IMR-90 (cell line): ENCODE results near the gene CIDEC. TPM values are rescaled to one million over a fixed set of nuclear protein-coding genes. Genes with fewer than 3 reads are reported as not detected.
"Not testable (repeated sequence)": the region's sequence is repeated elsewhere in the genome, so short reads cannot be mapped to it uniquely, and the experiment has no call there.

ENCODE experiments used
- ATAC-seq: fragments of 200-7000 bp; cut with Tn5 transposase; 2 replicates; pipeline ENCODE4 v1.9.1; 2020; ENCODE audit warnings: low read depth, mild to moderate bottlenecking, moderate library complexity
- BruUV-seq: library from RNA; stranded (reverse); fragments of 400-500 nt; replicated peaks from 2 replicates; lab custom pipeline; 2021; lab: Mats Ljungman, UMichigan
- CTCF ChIA-PET: fragments of 300-600 bp; formaldehyde crosslinking; extraction: SDS; loops from one replicate; lab custom pipeline; 2021; ENCODE audit warnings: antibody characterized with exemption; lab: Yijun Ruan, JAX
- POLR2A ChIA-PET: fragments of 300-600 bp; sonication (Branson Sonifier 250); formaldehyde crosslinking; loops from one replicate; lab custom pipeline; 2022; ENCODE audit warnings: antibody characterized with exemption; ENCODE audit not compliant: unreplicated experiment; lab: Charles Lee
- DNase-seq: peaks from one replicate; pipeline ENCODE4 v3.0.0; 2013
- H2AFZ ChIP-seq: replicated peaks from 2 replicates; pipeline ENCODE3; 2013; ENCODE audit warnings: low read length, mild to moderate bottlenecking; ENCODE audit not compliant: poor library complexity
- H2AK5ac ChIP-seq: 2 replicates; pipeline ENCODE4 v1.6.1; 2013; ENCODE audit warnings: low read depth, low read length, inconsistent platforms
- H2AK9ac ChIP-seq: replicated peaks from 2 replicates; pipeline ENCODE3; 2013; ENCODE audit warnings: mild to moderate bottlenecking, low read depth, low read length, moderate library complexity; ENCODE audit not compliant: poor library complexity
- H2BK120ac ChIP-seq: 2 replicates; pipeline ENCODE4 v1.6.1; 2013; ENCODE audit warnings: low read depth, low read length, inconsistent platforms
- H2BK15ac ChIP-seq: 3 replicates; pipeline ENCODE4 v1.6.1; 2013; ENCODE audit warnings: low read depth, low read length, inconsistent platforms
- H2BK20ac ChIP-seq: 2 replicates; pipeline ENCODE4 v1.6.1; 2013; ENCODE audit warnings: low read depth, mild to moderate bottlenecking, inconsistent platforms, low read length, moderate library complexity
- H2BK5ac ChIP-seq: 2 replicates; pipeline ENCODE4 v1.6.1; 2013; ENCODE audit warnings: mild to moderate bottlenecking, low read depth, low read length, inconsistent platforms; ENCODE audit not compliant: poor library complexity, severe bottlenecking
- H3K14ac ChIP-seq: replicated peaks from 2 replicates; pipeline ENCODE4 v1.6.1; 2013; ENCODE audit warnings: low read depth, low read length, inconsistent platforms
- H3K18ac ChIP-seq: 2 replicates; pipeline ENCODE4 v1.6.1; 2013; ENCODE audit warnings: low read depth, low read length, control low read depth
- H3K23ac ChIP-seq: 2 replicates; pipeline ENCODE4 v1.6.1; 2013; ENCODE audit warnings: low read depth, low read length, inconsistent platforms
- H3K27ac ChIP-seq: 2 replicates; pipeline ENCODE4 v1.5.1; 2013; ENCODE audit warnings: mild to moderate bottlenecking, control low read depth, low read length; ENCODE audit not compliant: insufficient read depth
- H3K27me3 ChIP-seq: 2 replicates; pipeline ENCODE4 v1.6.1; 2013; ENCODE audit warnings: low read length; ENCODE audit not compliant: control insufficient read depth, insufficient read depth
- H3K36me3 ChIP-seq: 2 replicates; pipeline ENCODE4 v1.6.1; 2013; ENCODE audit warnings: low read length, mixed read lengths; ENCODE audit not compliant: control insufficient read depth, insufficient read depth
- H3K4ac ChIP-seq: 2 replicates; pipeline ENCODE4 v1.6.1; 2013; ENCODE audit warnings: low read depth, low read length, inconsistent platforms
- H3K4me1 ChIP-seq: 2 replicates; pipeline ENCODE4 v1.6.1; 2013; ENCODE audit warnings: low read length, mixed read lengths; ENCODE audit not compliant: control insufficient read depth, insufficient read depth
- H3K4me2 ChIP-seq: 2 replicates; pipeline ENCODE4 v1.6.1; 2013; ENCODE audit warnings: low read depth, mild to moderate bottlenecking, control low read depth, low read length, moderate library complexity
- H3K4me3 ChIP-seq: 2 replicates; pipeline ENCODE4 v1.5.1; 2013; ENCODE audit warnings: low read depth, mild to moderate bottlenecking, control low read depth, low read length, moderate library complexity; ENCODE audit not compliant: insufficient read depth
- H3K56ac ChIP-seq: 2 replicates; pipeline ENCODE4 v1.6.1; 2013; ENCODE audit warnings: low read length, inconsistent platforms; ENCODE audit not compliant: insufficient read depth; ENCODE audit errors: extremely low read depth
- H3K79me1 ChIP-seq, 2 experiments: 2 replicates each; pipeline ENCODE4 v1.6.1; 2013; ENCODE audit warnings: low read length in 2 of 2, inconsistent platforms in 1 of 2, low read depth in 1 of 2
- H3K9ac ChIP-seq: 2 replicates; pipeline ENCODE4 v1.6.1; 2013; ENCODE audit warnings: low read depth, low read length, control low read depth
- H3K9me1 ChIP-seq: 2 replicates; pipeline ENCODE4 v1.6.1; 2013; ENCODE audit warnings: low read length, inconsistent platforms; ENCODE audit not compliant: insufficient read depth
- H3K9me3 ChIP-seq: 2 replicates; pipeline ENCODE4 v1.6.1; 2013; ENCODE audit warnings: low read length; ENCODE audit not compliant: control insufficient read depth, insufficient read depth
- H4K20me1 ChIP-seq: 2 replicates; pipeline ENCODE4 v1.6.1; 2013; ENCODE audit warnings: low read length, inconsistent platforms; ENCODE audit not compliant: insufficient read depth
- H4K5ac ChIP-seq: 2 replicates; pipeline ENCODE4 v1.6.1; 2013; ENCODE audit warnings: mild to moderate bottlenecking, low read depth, low read length, control low read depth
- H4K8ac ChIP-seq, 2 experiments: 2 replicates each; pipeline ENCODE4 v1.6.1; 2013; ENCODE audit warnings: low read depth in 2 of 2, low read length in 2 of 2, control low read depth in 1 of 2, inconsistent platforms in 1 of 2
- H4K91ac ChIP-seq: 2 replicates; pipeline ENCODE4 v1.6.1; 2013; ENCODE audit warnings: low read depth, low read length, inconsistent platforms; ENCODE audit not compliant: insufficient read depth
- CEBPB ChIP-seq: IDR thresholded peaks from 2 replicates; pipeline ENCODE4 v1.6.1; 2012; ENCODE audit warnings: low read depth, low read length, improper control_type of control experiment
- POLR2A ChIP-seq: IDR thresholded peaks from 2 replicates; pipeline ENCODE4 v1.6.1; 2012; ENCODE audit warnings: mild to moderate bottlenecking, low read depth, low read length
- SMC3 ChIP-seq: fragments of 150-350 bp; IDR thresholded peaks from 2 replicates; pipeline ENCODE4 v1.6.1; 2016; ENCODE audit warnings: low read depth, mild to moderate bottlenecking, antibody characterized with exemption, low read length, moderate library complexity
- WGBS, 2 experiments: methylation state at CpG; one replicate each; pipeline versions ENCODE4 v1.1.5 to v1.1.7; 2013; ENCODE audit warnings: missing lambda C conversion rate in 2 of 2; ENCODE audit not compliant: insufficient read length in 1 of 2; ENCODE audit errors: extremely low coverage in 2 of 2; 5-methylcytosine and 5-hydroxymethylcytosine counted together
- dilution Hi-C: fragments of 300-500 bp; cut with HindIII; formaldehyde crosslinking; loops from one replicate; pipeline ENCODE4 v1.14.3; 2018; ENCODE audit warnings: low sequenced_read_pairs; ENCODE audit not compliant: unreplicated experiment
- in situ Hi-C: fragments of 300-500 bp; cut with MboI; formaldehyde crosslinking; loops from 3 replicates; pipeline ENCODE4 v1.14.3; 2019; ENCODE audit warnings: low sequenced_read_pairs, inconsistent platforms, mixed read lengths
- intact Hi-C: fragments of 100-400 bp; cut with micrococcal nuclease; formaldehyde crosslinking; loops from 2 replicates; pipeline ENCODE4 v1.10.0; 2022
- polyA plus RNA-seq, 3 experiments: library from polyadenylated mRNA; depleted of rRNA; stranded (reverse); fragments of >200 nt; gene quantifications; 2 replicates each; pipeline ENCODE4 v1.2.3, GENCODE V29; 2012; ENCODE audit warnings: low replicate concordance in 1 of 3
- total RNA-seq: library from RNA; depleted of rRNA; stranded (reverse); fragments of >200 nt; gene quantifications from 2 replicates; pipeline ENCODE4 v1.2.3, GENCODE V29; 2012

Gene CIDEC
- total and polyA plus RNA-seq, 2 of the 4 experiments (the other 2 are of a cell fraction) = 0.09 TPM; not detected in 1

DNA sequence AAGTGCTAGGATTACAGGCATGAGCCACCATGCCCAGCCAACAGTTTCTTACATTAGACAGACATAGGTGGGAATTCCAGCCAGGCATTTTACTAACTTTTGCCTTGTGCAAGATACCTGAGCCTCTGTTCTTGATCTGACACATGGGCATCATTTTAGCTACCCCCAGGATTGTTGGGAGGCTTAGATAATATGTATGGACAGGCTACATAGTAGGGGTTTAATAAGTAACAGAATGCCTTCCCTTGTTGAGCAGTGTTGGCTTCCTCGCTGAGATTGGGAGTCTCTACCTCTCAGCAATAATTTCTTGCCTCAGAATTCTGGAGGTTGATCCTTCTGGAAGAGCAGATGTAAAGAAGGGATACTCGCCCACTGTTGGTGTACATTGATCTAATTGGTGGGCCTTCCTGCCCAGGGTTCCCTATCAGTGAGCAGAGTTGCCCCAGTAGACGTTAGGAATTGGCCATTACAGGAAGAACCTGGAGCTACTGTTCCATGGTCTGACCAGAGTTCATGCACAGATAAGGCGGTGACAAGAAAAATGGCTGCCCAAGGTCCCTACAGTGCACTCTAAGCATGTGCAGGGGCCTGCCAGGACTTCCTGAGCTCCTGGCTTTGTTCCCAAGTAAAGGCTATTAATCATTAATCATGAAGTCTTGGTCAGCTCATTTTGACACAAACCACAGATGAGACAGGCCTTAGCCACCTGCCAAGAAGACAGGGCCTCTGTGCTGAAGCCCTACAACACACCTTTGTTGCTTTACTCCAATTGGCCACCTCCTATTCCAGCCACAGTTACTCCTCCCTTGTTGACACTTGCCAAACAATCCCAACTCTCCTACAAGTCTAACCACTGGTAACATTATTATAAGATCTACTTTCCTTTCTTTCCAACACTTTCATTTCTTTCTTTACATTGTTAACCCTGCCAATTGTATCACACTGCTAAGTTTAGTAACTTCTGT is 17.6 kb upstream of the CIDEC start (continued):
- TF ChIP-seq SMC3 = no peak
- TF ChIP-seq POLR2A = no peak

DNA sequence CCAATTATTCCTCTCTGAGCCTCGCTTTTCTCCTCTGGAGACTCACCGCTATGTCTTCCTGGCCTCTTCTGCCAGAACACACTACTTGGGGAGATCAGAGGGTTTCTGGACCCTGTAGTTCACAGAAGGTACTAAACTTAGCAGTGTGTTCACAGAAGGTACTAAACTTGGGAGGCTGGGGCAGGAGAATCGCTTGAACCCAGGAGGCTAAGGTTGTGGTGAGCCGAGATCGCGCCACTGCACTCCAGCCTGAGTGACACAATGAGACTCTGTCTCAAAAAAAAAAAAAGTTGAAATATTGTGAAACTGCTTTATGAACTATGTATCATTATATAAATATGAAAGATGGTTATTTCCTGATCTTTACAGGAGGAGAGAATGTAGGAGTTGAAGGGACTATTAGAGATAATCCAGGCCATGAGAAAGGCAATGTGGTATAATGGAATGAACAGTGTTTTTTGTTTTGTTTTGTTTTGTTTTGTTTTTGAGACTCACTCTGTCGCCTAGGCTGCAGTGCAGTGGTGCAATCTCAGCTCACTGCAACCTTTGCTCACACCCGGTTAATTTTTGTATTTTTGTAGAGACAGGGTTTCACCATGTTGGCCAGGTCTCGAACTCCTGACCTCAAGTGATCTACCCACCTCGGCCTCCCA is 16.8 kb upstream of the CIDEC start:
- POLR2A ChIA-PET, BruUV-seq: not testable (repeated sequence)

DNA sequence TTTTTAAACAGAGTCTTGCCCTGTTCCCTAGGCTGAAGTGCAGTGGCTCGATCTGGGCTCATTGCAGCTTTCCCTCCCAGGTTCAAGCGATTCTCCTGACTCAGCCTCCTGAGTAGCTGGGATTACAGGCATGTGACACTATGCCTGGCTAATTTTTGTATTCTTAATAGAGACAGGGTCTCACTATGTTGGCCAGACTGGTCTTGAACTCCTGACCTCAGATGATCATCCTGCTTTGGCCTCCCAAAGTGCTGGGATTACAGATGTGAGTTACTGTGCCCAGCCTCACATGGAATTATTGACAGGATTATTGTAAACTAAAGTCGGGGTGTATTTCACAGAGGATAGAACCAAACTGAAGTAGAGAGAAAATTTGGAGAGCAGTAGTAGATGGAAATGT is 15.7 kb upstream of the CIDEC start:
- H3K79me1 ChIP-seq = peaks cover 26 to 58% of the 10 kb centered on the region in 2 experiments
- H3K4ac ChIP-seq, dilution Hi-C loops, BruUV-seq, H2BK15ac ChIP-seq, H3K27me3 ChIP-seq, DNase-seq, H4K91ac ChIP-seq, H3K4me3 ChIP-seq, CTCF ChIA-PET, H2AK5ac ChIP-seq, H3K56ac ChIP-seq, H3K9me3 ChIP-seq, H4K8ac ChIP-seq, H2AFZ ChIP-seq, H3K4me2 ChIP-seq, H4K20me1 ChIP-seq, ATAC-seq, H2BK5ac ChIP-seq, H2BK120ac ChIP-seq, H3K14ac ChIP-seq, H2BK20ac ChIP-seq, H2AK9ac ChIP-seq, H3K23ac ChIP-seq, H4K5ac ChIP-seq, H3K4me1 ChIP-seq, in situ Hi-C loops, H3K27ac ChIP-seq, POLR2A ChIA-PET, H3K18ac ChIP-seq, H3K9ac ChIP-seq, intact Hi-C loops: not testable (repeated sequence)
- peaks cover 15% of the 10 kb centered on the region for H3K36me3 ChIP-seq
- H3K9me1 ChIP-seq = peaks cover 13% of the 10 kb centered on the region
- 90% methylated on average over 3 of the region's 3 CpGs; no CpG with 5 or more reads in 1 of the 2 experiments for WGBS, 2 experiments

More for the DNA sequence above, 16.8 kb upstream of the CIDEC start:
- H4K8ac ChIP-seq, H3K23ac ChIP-seq, H3K14ac ChIP-seq, H4K5ac ChIP-seq, in situ Hi-C loops, H3K9ac ChIP-seq, CTCF ChIA-PET, DNase-seq, H3K4me3 ChIP-seq, ATAC-seq, H3K4me1 ChIP-seq, H4K20me1 ChIP-seq, H2BK15ac ChIP-seq, intact Hi-C loops, H3K9me3 ChIP-seq, H2AK9ac ChIP-seq, H2BK5ac ChIP-seq, H3K27ac ChIP-seq, H2AK5ac ChIP-seq, H3K56ac ChIP-seq, H3K4me2 ChIP-seq, H3K4ac ChIP-seq, H3K27me3 ChIP-seq, H2BK20ac ChIP-seq, H3K18ac ChIP-seq, H4K91ac ChIP-seq, H2BK120ac ChIP-seq, dilution Hi-C loops, H2AFZ ChIP-seq: not testable (repeated sequence)
- peaks cover 15% of the 10 kb centered on the region for H3K36me3 ChIP-seq
- H3K9me1 ChIP-seq = peaks cover 13% of the 10 kb centered on the region
- TF ChIP-seq CEBPB = 0 out of 2 replicates have a peak, but pooled peaks have one; percentile 27
- H3K79me1 ChIP-seq = peaks cover 26 to 48% of the 10 kb centered on the region in 2 experiments
- 100% methylated on average over 1 of the region's 10 CpGs; no CpG with 5 or more reads in 1 of the 2 experiments for WGBS, 2 experiments
